H9 (cell line): ENCODE data around the gene SUCLG1. TPM values are rescaled to one million over a fixed set of nuclear protein-coding genes. Genes with fewer than 3 reads are reported as not detected.

Experiments used
- DNase-seq: peaks from one replicate; pipeline ENCODE4 v3.0.0-alpha.2; 2017
- H2AFZ ChIP-seq: one replicate; pipeline ENCODE4 v1.6.1; 2013; ENCODE audit warnings: mild to moderate bottlenecking, low read length, control low read depth, moderate library complexity
- H2AK5ac ChIP-seq: 2 replicates; pipeline ENCODE4 v1.6.1; 2013; ENCODE audit warnings: low read length, control low read depth, mixed read lengths; ENCODE audit not compliant: insufficient read length
- H2BK120ac ChIP-seq: one replicate; pipeline ENCODE4 v1.6.1; 2013; ENCODE audit warnings: low read depth, mild to moderate bottlenecking, low read length, control low read depth, inconsistent platforms; ENCODE audit not compliant: poor library complexity, severe bottlenecking
- H2BK12ac ChIP-seq: 2 replicates; pipeline ENCODE4 v1.6.1; 2013; ENCODE audit warnings: low read length, control low read depth, mixed read lengths, low read depth; ENCODE audit not compliant: insufficient read length
- H2BK15ac ChIP-seq: 2 replicates; pipeline ENCODE4 v1.6.1; 2013; ENCODE audit warnings: low read depth, low read length, control low read depth
- H2BK20ac ChIP-seq: one replicate; pipeline ENCODE4 v1.6.1; 2013; ENCODE audit warnings: low read depth, mild to moderate bottlenecking, low read length, control low read depth, inconsistent platforms; ENCODE audit not compliant: poor library complexity, severe bottlenecking
- H2BK5ac ChIP-seq: 2 replicates; pipeline ENCODE4 v1.6.1; 2013; ENCODE audit warnings: low read length, control low read depth, mixed read lengths; ENCODE audit not compliant: insufficient read length
- H3K14ac ChIP-seq: 2 replicates; pipeline ENCODE4 v1.6.1; 2013; ENCODE audit warnings: low read length, control low read depth; ENCODE audit not compliant: insufficient read depth
- H3K18ac ChIP-seq: 2 replicates; pipeline ENCODE4 v1.6.1; 2013; ENCODE audit warnings: low read depth, mild to moderate bottlenecking, mixed read lengths, low read length, control low read depth; ENCODE audit not compliant: insufficient read length
- H3K23ac ChIP-seq: 2 replicates; pipeline ENCODE4 v1.6.1; 2013; ENCODE audit warnings: low read length, control low read depth, mixed read lengths, low read depth; ENCODE audit not compliant: insufficient read length
- H3K23me2 ChIP-seq: 2 replicates; pipeline ENCODE4 v1.6.1; 2013; ENCODE audit warnings: low read depth, mild to moderate bottlenecking, mixed read lengths, low read length, control low read depth; ENCODE audit not compliant: insufficient read length, poor library complexity, severe bottlenecking
- H3K27ac ChIP-seq: 2 replicates; pipeline ENCODE4 v1.5.1; 2013; ENCODE audit warnings: low read length, control low read depth, mixed read lengths, low read depth; ENCODE audit not compliant: insufficient read length
- H3K27me3 ChIP-seq: 2 replicates; pipeline ENCODE4 v1.6.1; 2013; ENCODE audit warnings: low read length, control low read depth, inconsistent platforms; ENCODE audit not compliant: insufficient read depth
- H3K4ac ChIP-seq: 2 replicates; pipeline ENCODE4 v1.6.1; 2013; ENCODE audit warnings: low read depth, mild to moderate bottlenecking, control low read depth, inconsistent platforms, low read length, moderate library complexity
- H3K4me1 ChIP-seq: 2 replicates; pipeline ENCODE4 v1.6.1; 2013; ENCODE audit warnings: low read length, control low read depth, inconsistent platforms; ENCODE audit not compliant: insufficient read depth
- H3K4me2 ChIP-seq: 2 replicates; pipeline ENCODE4 v1.6.1; 2013; ENCODE audit warnings: low read length, control low read depth, mixed read lengths; ENCODE audit not compliant: insufficient read length, insufficient read depth
- H3K56ac ChIP-seq: 2 replicates; pipeline ENCODE4 v1.6.1; 2013; ENCODE audit warnings: low read depth, mild to moderate bottlenecking, mixed read lengths, low read length, control low read depth; ENCODE audit not compliant: insufficient read length
- H3K79me1 ChIP-seq: 2 replicates; pipeline ENCODE4 v1.6.1; 2013; ENCODE audit warnings: low read depth, mild to moderate bottlenecking, moderate library complexity, low read length, control low read depth, inconsistent platforms; ENCODE audit not compliant: insufficient read depth, poor library complexity, severe bottlenecking
- H3K79me2 ChIP-seq: 2 replicates; pipeline ENCODE4 v1.6.1; 2013; ENCODE audit warnings: low read length, control low read depth, inconsistent platforms; ENCODE audit not compliant: insufficient read depth
- H3K9ac ChIP-seq: 2 replicates; pipeline ENCODE4 v1.6.1; 2013; ENCODE audit warnings: low read length, control low read depth, mixed read lengths; ENCODE audit not compliant: insufficient read length; ENCODE audit errors: extremely low read depth
- H3K9me3 ChIP-seq: one replicate; pipeline ENCODE4 v1.6.1; 2013; ENCODE audit warnings: low read depth, low read length, inconsistent platforms; ENCODE audit not compliant: control insufficient read depth
- H3T11ph ChIP-seq: one replicate; pipeline ENCODE4 v1.6.1; 2013; ENCODE audit warnings: mild to moderate bottlenecking, low read length, control low read depth, inconsistent platforms
- H4K20me1 ChIP-seq: one replicate; pipeline ENCODE4 v1.6.1; 2013; ENCODE audit not compliant: control insufficient read depth, insufficient read length, insufficient read depth
- H4K5ac ChIP-seq: 2 replicates; pipeline ENCODE4 v1.6.1; 2013; ENCODE audit warnings: low read depth, mild to moderate bottlenecking, mixed read lengths, low read length, control low read depth; ENCODE audit not compliant: insufficient read length
- H4K8ac ChIP-seq: replicated peaks from 2 replicates; pipeline ENCODE4 v1.6.1; 2013; ENCODE audit warnings: low read length, control low read depth, mixed read lengths, low read depth; ENCODE audit not compliant: insufficient read length
- H4K91ac ChIP-seq: 2 replicates; pipeline ENCODE4 v1.6.1; 2013; ENCODE audit warnings: low read depth, mild to moderate bottlenecking, moderate library complexity, mixed read lengths, low read length, control low read depth; ENCODE audit not compliant: insufficient read length
- H3K27ac Mint-ChIP-seq, 3 experiments: 2 replicates in 2 of 3; 3 replicates in 1 of 3; pipeline ENCODE4 v1.8.0; 2020 to 2021; ENCODE audit warnings: mixed read lengths in 3 of 3, mild to moderate bottlenecking in 1 of 3, moderate library complexity in 1 of 3
- H3K27me3 Mint-ChIP-seq: 2 replicates; pipeline ENCODE4 v1.8.0; 2021; ENCODE audit warnings: low read depth, mild to moderate bottlenecking, moderate library complexity, mixed read lengths
- H3K36me3 Mint-ChIP-seq, 3 experiments: 2 replicates in 2 of 3; 3 replicates in 1 of 3; pipeline ENCODE4 v1.8.0; 2020 to 2021; ENCODE audit warnings: low read depth in 3 of 3, mixed read lengths in 3 of 3; ENCODE audit not compliant: insufficient read depth in 1 of 3
- H3K4me1 Mint-ChIP-seq, 2 experiments: 2 replicates each; pipeline ENCODE4 v1.8.0; 2020; ENCODE audit warnings: mixed read lengths in 2 of 2
- H3K4me3 Mint-ChIP-seq, 2 experiments: 2 replicates in 1 of 2; 3 replicates in 1 of 2; pipeline ENCODE4 v1.8.0; 2020 to 2021; ENCODE audit warnings: mild to moderate bottlenecking in 2 of 2, mixed read lengths in 2 of 2, moderate library complexity in 1 of 2
- H3K9me3 Mint-ChIP-seq, 2 experiments: 2 replicates in 1 of 2; 3 replicates in 1 of 2; pipeline ENCODE4 v1.8.0; 2020; ENCODE audit warnings: mild to moderate bottlenecking in 2 of 2, mixed read lengths in 2 of 2, moderate library complexity in 1 of 2
- CTCF ChIP-seq: fragments of 200-600 bp; sonication (generic); conservative IDR thresholded peaks from 3 replicates; pipeline ENCODE4 v1.8.0; 2021; ENCODE audit warnings: antibody characterized with exemption, mild to moderate bottlenecking
- total RNA-seq: library from RNA; stranded (reverse); gene quantifications from 2 replicates; pipeline ENCODE4 v1.2.1, GENCODE V29; 2021

The SUCLG1 gene
- total RNA-seq, 1 experiment from 2014 or later: 40.0 TPM

DNA sequence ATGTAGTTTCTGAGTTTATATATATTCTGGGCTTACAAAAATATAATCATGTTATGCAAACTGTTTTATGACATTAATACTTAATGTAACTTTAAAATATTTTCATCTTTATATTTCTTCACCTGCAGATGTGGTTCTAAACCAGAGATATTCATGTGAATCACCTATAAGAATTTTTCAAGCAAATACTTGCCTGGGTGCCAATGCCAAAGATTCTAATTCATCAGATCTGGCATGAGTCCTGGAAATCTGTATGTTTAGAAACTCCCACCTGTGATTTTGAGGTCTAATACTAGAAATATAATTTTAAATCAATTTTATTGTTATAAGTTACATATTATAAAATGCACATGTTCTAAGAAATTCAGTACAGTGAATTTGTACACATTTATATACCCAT lies 37.3 kb upstream of the SUCLG1 start:
- H3K27me3 ChIP-seq: no peaks in the 10 kb centered on the region
- H3K56ac ChIP-seq: no peak overlapping the region
- no peak for DNase-seq
- H3K79me1 ChIP-seq: no peaks in the 10 kb centered on the region
- no peaks in the 10 kb centered on the region for H4K20me1 ChIP-seq
- H3K9me3 ChIP-seq: no peaks in the 10 kb centered on the region
- H3K27me3 Mint-ChIP-seq: peaks cover 4% of the 10 kb centered on the region; the same call in 1 of the 2 replicates
- H3K27ac ChIP-seq: no peak overlapping the region
- H3K4me1 ChIP-seq: no peaks in the 10 kb centered on the region
- H2BK12ac ChIP-seq: no peak overlapping the region
- peaks cover 3% of the 10 kb centered on the region in 2 experiments; a peak in 1 of 4 replicates for H3K4me1 Mint-ChIP-seq
- no peak overlapping the region for H3K9ac ChIP-seq
- H3K4ac ChIP-seq: no peak overlapping the region
- H3K36me3 Mint-ChIP-seq: no peaks in the 10 kb centered on the region
- H3K4me2 ChIP-seq: no peak overlapping the region
- H3K18ac ChIP-seq: no peak overlapping the region
- no peaks in the 10 kb centered on the region for H3K23me2 ChIP-seq
- H2BK20ac ChIP-seq: no peak overlapping the region
- H2AFZ ChIP-seq: no peak overlapping the region
- H3K27ac Mint-ChIP-seq: no peak overlapping the region
- H3K9me3 Mint-ChIP-seq: no peaks in the 10 kb centered on the region; a peak in 1 of 5 replicates
- H3K79me2 ChIP-seq: no peaks in the 10 kb centered on the region
- no peak overlapping the region for H3K23ac ChIP-seq
- no peak overlapping the region for H4K91ac ChIP-seq
- H2BK15ac ChIP-seq: no peak overlapping the region
- H3T11ph ChIP-seq: no peak overlapping the region
- no peak overlapping the region for H3K4me3 Mint-ChIP-seq
- H4K8ac ChIP-seq: no peak overlapping the region
- H2AK5ac ChIP-seq: no peak overlapping the region
- H2BK120ac ChIP-seq: no peak overlapping the region
- H2BK5ac ChIP-seq: no peak overlapping the region
- TF ChIP-seq CTCF: no peak
- no peak overlapping the region for H4K5ac ChIP-seq
- no peak overlapping the region for H3K14ac ChIP-seq
